HG03175 (cell line): ENCODE data around the gene SMYD3.

Experiments
- ATAC-seq: cut with Tn5 transposase; IDR thresholded peaks from one replicate; pipeline ENCODE4 v1.9.1; 2021; ENCODE audit warnings: mild to moderate bottlenecking, moderate library complexity; ENCODE audit not compliant: unreplicated experiment

SMYD3 gene

DNA sequence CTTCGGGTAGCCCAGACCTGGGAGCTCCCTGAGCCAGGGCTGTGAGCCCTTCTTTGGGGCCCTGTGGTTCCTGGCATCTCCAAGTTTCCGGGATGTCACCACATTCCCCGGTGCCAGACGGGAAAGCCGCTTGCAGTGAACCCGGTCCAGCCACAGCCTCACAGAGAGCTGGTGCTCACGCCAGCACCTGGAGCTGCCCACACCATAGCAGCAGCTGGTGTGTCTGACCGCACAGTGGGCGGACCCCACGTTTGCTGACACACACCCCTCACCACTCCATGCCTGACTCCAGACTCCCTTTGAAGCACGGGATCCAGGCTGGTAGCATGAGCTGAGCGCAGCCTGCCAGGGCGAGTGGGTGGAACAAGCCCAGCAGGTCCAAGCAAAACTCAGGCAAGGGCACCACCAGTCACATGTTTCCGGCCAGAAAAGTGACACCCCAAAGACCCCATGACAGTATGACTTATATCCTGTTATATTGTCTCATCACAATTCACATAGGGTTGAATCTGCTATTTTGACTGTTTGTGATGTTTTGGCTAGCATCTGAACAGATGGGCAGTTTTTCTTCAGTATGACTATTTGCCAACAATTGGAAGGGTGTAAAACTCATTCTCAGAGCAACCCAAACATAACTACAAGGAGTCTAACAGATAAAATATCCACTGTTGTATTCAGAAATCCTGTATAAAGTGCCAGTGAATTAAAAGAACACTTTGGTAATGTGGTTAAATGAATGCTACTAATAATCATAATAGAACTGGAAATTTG is 285.4 kb downstream of the SMYD3 start:
- no peak for ATAC-seq

DNA sequence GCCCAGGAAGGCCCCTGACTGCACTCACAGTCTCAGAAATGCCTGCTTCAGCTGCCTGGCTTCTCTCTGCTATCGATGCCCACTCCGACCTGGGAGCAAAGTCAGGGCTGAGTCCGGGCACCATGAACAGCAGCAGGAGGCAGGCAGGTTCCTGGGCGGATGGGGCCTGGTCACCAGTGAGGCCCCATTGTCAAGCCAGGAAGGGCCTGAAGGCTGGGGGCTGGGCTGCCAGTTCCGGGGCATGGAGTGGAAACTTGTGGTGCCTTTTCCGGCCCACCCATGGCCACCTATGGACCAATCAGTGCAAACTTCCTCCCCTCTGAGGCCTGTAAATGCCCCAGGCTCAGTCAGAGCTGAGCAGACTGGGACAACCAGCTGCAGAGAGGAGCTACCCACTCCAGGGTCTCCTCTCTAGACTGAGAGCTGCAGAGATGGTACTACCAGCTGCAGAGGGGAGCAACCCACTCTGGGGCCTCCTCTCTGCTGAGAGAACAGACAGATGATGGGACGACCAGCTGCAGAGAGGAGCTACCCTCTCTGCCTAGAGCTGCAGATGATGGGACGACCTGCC is 286.5 kb downstream of the SMYD3 start:
- ATAC-seq, result no peak

DNA sequence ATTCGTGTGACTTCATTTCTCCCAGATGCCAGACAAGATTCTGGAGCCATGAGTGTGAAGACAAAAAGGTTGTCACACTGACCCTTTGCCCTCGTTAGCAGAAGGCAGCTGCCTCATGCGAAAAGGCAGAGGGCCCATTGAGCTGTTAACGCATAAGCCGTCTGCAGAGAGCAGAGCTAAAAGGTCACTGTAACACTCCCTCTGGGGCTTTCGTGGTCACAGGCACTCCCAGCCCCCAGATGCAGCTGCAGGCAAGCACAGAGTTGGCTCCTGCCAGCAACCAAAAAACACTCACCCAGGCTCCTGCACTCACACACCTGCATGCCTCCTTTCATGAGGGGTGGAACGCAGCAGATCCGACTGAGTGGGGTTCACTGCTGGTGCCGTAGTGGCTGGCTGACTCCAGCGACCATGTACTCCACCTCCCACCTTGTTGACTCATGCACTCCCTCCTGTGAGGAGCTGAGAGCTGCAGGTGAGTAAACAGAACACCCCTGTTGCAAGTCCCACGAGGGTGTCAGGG is 287.5 kb downstream of the SMYD3 start:
- ATAC-seq, result no peak

GRCh38 chr1:246218686-246219085 is 288.4 kb downstream of the SMYD3 start:
- ATAC-seq, result no peak

DNA sequence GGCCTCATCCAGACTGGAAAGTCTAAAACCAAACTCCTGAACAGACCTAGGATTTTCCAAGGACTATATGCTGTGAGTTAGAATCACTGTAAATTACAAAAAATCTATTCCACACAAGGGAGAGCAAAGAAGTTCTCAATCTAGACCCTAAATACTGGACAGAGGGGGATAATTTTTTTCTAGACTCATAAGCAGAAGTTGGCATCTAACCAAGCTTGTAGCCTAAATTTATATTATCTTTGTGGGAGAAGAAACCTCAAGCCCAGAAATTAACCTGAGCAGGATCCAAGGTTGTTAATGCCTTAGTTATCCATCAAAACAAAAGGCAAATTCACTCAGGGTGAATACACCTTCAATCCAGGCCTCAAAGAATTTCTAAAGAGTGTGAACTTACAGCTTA is 290.2 kb downstream of the SMYD3 start:
- ATAC-seq, result no peak

DNA sequence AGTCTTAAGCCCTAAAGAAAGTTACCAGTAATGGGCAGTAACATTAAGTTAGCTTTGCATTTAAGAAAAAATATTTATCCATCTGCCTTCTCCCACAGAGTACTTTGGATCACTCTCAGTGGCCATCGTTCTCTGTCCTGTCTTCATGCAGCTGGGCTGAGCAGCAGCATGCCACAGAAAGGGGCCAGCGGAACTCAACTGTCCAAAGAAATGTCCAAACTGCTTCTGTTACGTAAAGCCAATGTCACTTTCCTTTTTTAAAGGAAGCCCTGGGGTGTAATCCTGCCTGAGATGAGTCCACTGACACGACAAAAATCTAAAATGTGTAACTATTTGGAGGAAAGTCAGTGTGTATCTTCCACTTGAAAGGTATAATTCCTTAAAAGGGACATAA is 291.6 kb downstream of the SMYD3 start:
- ATAC-seq, result no peak

DNA sequence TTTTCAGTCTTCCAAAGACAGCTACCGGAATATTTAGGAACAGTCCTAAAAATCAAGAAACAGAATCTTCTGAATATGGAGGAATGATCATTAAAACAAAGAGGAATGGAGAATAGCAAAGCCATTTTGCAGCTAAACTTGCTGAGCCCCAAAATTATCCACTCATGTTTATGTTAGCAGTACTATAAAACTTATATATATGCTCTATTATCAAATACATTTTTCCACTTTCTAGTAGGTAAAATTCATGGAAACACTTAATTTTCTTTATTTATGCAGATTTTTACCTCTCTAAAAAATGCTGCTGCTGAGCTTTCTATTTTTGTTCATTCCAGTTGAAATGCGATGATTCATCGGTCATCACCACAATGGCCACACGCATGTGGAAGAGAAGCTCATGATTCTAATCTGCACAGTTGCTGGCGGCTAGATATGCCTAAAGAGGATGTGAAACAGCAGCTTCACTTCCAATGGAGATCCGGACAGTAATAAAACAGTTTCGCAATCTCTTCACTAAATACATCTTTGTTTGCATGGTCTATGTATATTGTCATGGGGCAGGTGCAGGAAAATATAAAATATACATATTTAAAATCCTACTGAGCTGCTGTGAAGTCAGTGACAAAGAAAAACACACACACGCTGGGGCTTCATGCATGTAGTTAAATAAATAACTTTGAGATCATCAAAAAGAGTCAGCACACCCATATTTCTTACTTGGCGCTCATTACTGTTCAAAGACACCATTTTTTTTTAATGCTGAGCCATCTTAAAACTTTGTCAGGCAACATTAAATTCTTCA is 292.2 kb downstream of the SMYD3 start:
- ATAC-seq, result peak; percentile 94

- no peak for ATAC-seq
Observed at GRCh38 chr1:246213947-246214346, 293.1 kb downstream of the SMYD3 start.

GRCh38 chr1:246213502-246213901 is 293.6 kb downstream of the SMYD3 start:
- no peak for ATAC-seq

GRCh38 chr1:246213036-246213435 is 294.0 kb downstream of the SMYD3 start:
- ATAC-seq, result no peak

GRCh38 chr1:246212013-246212412 is 295.1 kb downstream of the SMYD3 start:
- no peak for ATAC-seq

GRCh38 chr1:246210756-246211155 is 296.3 kb downstream of the SMYD3 start:
- no peak for ATAC-seq

- ATAC-seq, result no peak
Observed at GRCh38 chr1:246208105-246208504, 299.0 kb downstream of the SMYD3 start.

GRCh38 chr1:246203180-246203579 is 303.9 kb downstream of the SMYD3 start:
- no peak for ATAC-seq

DNA sequence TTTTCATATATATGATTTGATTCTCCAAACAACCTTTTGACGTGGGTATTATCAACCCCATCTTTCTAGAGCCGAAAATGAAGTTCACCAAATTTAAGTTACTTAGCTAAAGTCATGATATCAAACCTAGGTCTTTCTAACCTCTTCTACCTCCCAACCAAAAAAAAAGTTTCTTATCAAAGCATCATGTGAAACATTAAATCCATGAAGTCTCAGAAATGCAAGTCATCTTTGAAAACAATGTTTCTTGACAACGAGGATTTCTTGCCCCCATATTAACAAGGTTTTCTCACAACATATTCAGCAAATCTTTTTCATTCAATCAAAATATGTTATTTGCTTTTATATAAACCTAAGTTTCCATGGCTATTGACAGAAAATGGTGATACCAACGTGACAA is 306.3 kb downstream of the SMYD3 start:
- no peak for ATAC-seq

GRCh38 chr1:246200225-246200624 is 306.9 kb downstream of the SMYD3 start:
- no peak for ATAC-seq

DNA sequence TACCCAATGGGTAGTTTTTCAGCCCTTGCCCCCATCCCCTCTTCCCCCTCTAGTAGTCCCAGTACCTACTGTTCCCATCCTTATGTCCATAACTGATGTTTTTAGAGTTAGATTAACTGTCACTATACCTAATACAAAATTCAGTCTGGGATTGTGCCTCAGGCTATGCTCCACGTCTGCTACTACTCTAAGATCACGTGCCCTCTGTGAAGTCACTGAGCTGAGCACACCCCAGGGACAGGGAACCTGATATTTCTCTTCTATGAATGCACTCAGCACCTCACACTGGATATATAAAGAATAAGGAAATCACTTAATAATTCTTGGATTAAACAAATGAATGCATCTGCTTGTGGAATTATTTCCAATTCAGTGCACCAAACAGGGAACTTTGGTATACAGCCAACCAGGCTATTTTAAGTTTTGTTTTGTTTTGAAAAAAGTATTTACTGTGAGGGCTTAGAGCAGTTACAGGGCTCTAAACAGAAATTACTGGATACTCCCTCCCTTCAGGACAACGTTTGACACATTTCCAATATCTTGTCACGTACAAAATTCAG is 307.9 kb downstream of the SMYD3 start:
- no peak for ATAC-seq

- ATAC-seq, result no peak
Observed at GRCh38 chr1:246198115-246198816, 308.8 kb downstream of the SMYD3 start.

DNA sequence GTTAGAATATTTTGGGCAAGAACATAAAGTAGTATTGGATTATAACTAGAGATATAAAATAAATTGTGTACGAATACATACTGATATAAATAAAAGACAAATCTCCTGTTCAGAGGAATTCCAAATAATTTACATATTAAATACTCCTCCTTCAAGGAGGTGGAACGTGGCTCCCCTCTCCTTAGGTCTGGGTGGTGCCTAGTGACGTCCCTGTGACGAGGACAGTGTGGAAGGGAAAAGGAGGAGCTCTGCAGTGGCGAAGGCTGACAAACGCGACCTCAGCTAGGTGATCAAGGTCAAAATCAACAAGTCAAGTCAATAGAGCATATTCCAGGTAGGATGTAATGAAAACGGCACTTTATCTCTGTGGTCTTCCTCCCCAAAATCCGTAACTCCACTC is 310.0 kb downstream of the SMYD3 start:
- ATAC-seq, result no peak

DNA sequence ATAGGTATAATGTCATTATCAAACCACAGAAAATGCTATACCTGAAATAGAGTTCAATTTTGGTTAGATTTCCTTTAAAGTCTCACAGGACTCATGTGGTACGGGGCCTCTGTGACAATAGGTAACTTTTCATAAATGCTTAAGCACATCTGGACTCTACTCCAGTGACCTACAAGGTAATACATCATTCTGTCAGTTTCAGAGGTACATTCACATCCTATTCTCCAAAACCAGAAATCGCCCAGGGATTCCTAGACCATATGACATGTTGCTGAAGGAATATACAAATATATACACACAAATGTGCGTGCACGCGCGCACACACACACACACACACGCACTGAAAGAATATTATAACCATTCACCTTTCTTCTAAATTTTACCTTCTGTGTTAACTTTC is 311.8 kb downstream of the SMYD3 start:
- no peak for ATAC-seq

- no peak for ATAC-seq
Observed at GRCh38 chr1:246193537-246193936, 313.5 kb downstream of the SMYD3 start.
